Epithelial cell of proximal tubule (primary cell): ENCODE measurements around the gene TM2D1. TPM values are rescaled to one million over a fixed set of nuclear protein-coding genes. Genes with fewer than 3 reads are reported as not detected.

Experiments
- DNase-seq: peaks from one replicate; pipeline ENCODE4 v3.0.0-alpha.2; 2011; ENCODE audit warnings: low read depth
- H3K4me3 ChIP-seq: 2 replicates; pipeline ENCODE4 v1.5.1; 2011; ENCODE audit warnings: low read depth, mild to moderate bottlenecking, low read length
- CTCF ChIP-seq: conservative IDR thresholded peaks from 2 replicates; pipeline ENCODE4 v1.5.1; 2012; ENCODE audit warnings: low read depth, mild to moderate bottlenecking, low read length
- total RNA-seq: library from RNA; depleted of rRNA; stranded (reverse); fragments of >200 nt; gene quantifications from 2 replicates; pipeline ENCODE4 v1.2.3, GENCODE V29; 2015

TM2D1 gene
- total RNA-seq, 1 donor from 2014 or later: 59.5 TPM

- H3K4me3 ChIP-seq: no peak overlapping the region
- no peak for TF ChIP-seq CTCF
- DNase-seq: no peak
Measured at GRCh38 chr1:61638911-61639605, 85.9 kb downstream of the TM2D1 start.

- no peak for TF ChIP-seq CTCF
- DNase-seq: no peak
- H3K4me3 ChIP-seq: no peak overlapping the region
Measured at GRCh38 chr1:61638296-61638695, 86.6 kb downstream of the TM2D1 start.

- no peak for TF ChIP-seq CTCF
- no peak overlapping the region for H3K4me3 ChIP-seq
- no peak for DNase-seq
Measured at GRCh38 chr1:61637470-61637869, 87.5 kb downstream of the TM2D1 start.

GRCh38 chr1:61636814-61637213, 88.1 kb downstream of the TM2D1 start:
- no peak for TF ChIP-seq CTCF

GRCh38 chr1:61636376-61636775, 88.6 kb downstream of the TM2D1 start:
- TF ChIP-seq CTCF: no peak
- no peak for DNase-seq
- H3K4me3 ChIP-seq: no peak overlapping the region

More at GRCh38 chr1:61636814-61637213, 88.1 kb downstream of the TM2D1 start:
- H3K4me3 ChIP-seq: no peak overlapping the region
- no peak for DNase-seq

- no peak for DNase-seq
- H3K4me3 ChIP-seq: no peak overlapping the region
- no peak for TF ChIP-seq CTCF
Measured at GRCh38 chr1:61635557-61635956, 89.4 kb downstream of the TM2D1 start.

GRCh38 chr1:61631436-61631835, 93.5 kb downstream of the TM2D1 start:
- no peak for TF ChIP-seq CTCF
- DNase-seq: no peak
- no peak overlapping the region for H3K4me3 ChIP-seq
